SK-N-SH treated with all-trans-retinoic acid at 6 μM for 48 hours (cell line): ENCODE data around the gene TSGA10IP.

ENCODE experiments used
- PATZ1 ChIP-seq: fragments of 250-450 bp; sonication (Bioruptor Pico); IDR thresholded peaks from 2 replicates; pipeline ENCODE4 v1.8.0; 2020; ENCODE audit warnings: mild to moderate bottlenecking, moderate library complexity, borderline replicate concordance
- ZFP3 ChIP-seq: fragments of 250-450 bp; sonication (Bioruptor Pico); IDR thresholded peaks from 2 replicates; pipeline ENCODE4 v1.5.0; 2020; ENCODE audit warnings: mild to moderate bottlenecking, moderate library complexity
- ZFP30 ChIP-seq: fragments of 450-650 bp; formaldehyde crosslinking; IDR thresholded peaks from 2 replicates; pipeline ENCODE4 v1.5.0; 2022; ENCODE audit warnings: mild to moderate bottlenecking, moderate library complexity

- TF ChIP-seq PATZ1 (CRISPR knock-in tag): no peak
- no peak for TF ChIP-seq ZFP3 (CRISPR knock-in tag)
- TF ChIP-seq ZFP30 (CRISPR knock-in tag): no peak
These were observed 13.3 kb upstream of the TSGA10IP start for GRCh38 chr11:65931773-65932557.
